A673 (cell line): ENCODE data around the gene TMEM92. TPM values are rescaled to one million over a fixed set of nuclear protein-coding genes. Genes with fewer than 3 reads are reported as not detected.

ENCODE experiments used
- BruUV-seq: library from RNA; stranded (reverse); fragments of 400-500 nt; replicated peaks from 2 replicates; lab custom pipeline; 2021; lab: Mats Ljungman, UMichigan
- CTCF ChIA-PET: fragments of 300-600 bp; sonication (Branson Sonifier 250); formaldehyde crosslinking; loops from one replicate; lab custom pipeline; 2022; ENCODE audit warnings: antibody characterized with exemption; lab: Charles Lee
- POLR2A ChIA-PET: fragments of 300-600 bp; sonication (Branson Sonifier 250); formaldehyde crosslinking; loops from one replicate; lab custom pipeline; 2022; ENCODE audit warnings: antibody characterized with exemption; ENCODE audit not compliant: low non-redundant PET; lab: Charles Lee
- DNase-seq: peaks from one replicate; pipeline ENCODE4 v3.0.0-alpha.2; 2015; ENCODE audit warnings: low spot score
- H3K27ac ChIP-seq: fragments of 200-600 bp; sonication (generic); 2 replicates; pipeline ENCODE4 v1.5.1; 2016; ENCODE audit warnings: mixed run types, low read depth, mild to moderate bottlenecking, mixed read lengths, antibody characterized with exemption, low read length; ENCODE audit not compliant: poor library complexity, severe bottlenecking
- H3K27me3 ChIP-seq: fragments of 200-600 bp; sonication (generic); replicated peaks from 2 replicates; pipeline ENCODE4 v1.6.1; 2017; ENCODE audit warnings: mixed run types, low read depth, mild to moderate bottlenecking, mixed read lengths, antibody characterized with exemption, low read length; ENCODE audit not compliant: insufficient read depth, poor library complexity
- H3K36me3 ChIP-seq: fragments of 200-600 bp; sonication (generic); 2 replicates; pipeline ENCODE4 v1.6.1; 2016; ENCODE audit warnings: mixed run types, mild to moderate bottlenecking, mixed read lengths, antibody characterized with exemption, low read length; ENCODE audit not compliant: insufficient read depth, poor library complexity, severe bottlenecking
- H3K4me1 ChIP-seq: fragments of 200-600 bp; sonication (generic); 2 replicates; pipeline ENCODE4 v1.6.1; 2017; ENCODE audit warnings: mixed run types, mild to moderate bottlenecking, mixed read lengths, antibody characterized with exemption, low read length; ENCODE audit not compliant: insufficient read depth, poor library complexity, severe bottlenecking
- H3K4me3 ChIP-seq: fragments of 200-600 bp; sonication (generic); 2 replicates; pipeline ENCODE4 v1.5.1; 2016; ENCODE audit warnings: low read depth, mixed run types, mild to moderate bottlenecking, mixed read lengths, low read length; ENCODE audit not compliant: poor library complexity, severe bottlenecking
- H3K9me3 ChIP-seq: fragments of 200-600 bp; sonication (generic); 2 replicates; pipeline ENCODE4 v1.6.1; 2016; ENCODE audit warnings: mixed run types, low read depth, mild to moderate bottlenecking, mixed read lengths, antibody characterized with exemption, low read length; ENCODE audit not compliant: poor library complexity, severe bottlenecking
- EZH2 ChIP-seq: fragments of 200-600 bp; sonication (generic); IDR thresholded peaks from 2 replicates; pipeline ENCODE4 v1.6.1; 2017; ENCODE audit warnings: borderline replicate concordance, low read depth, mild to moderate bottlenecking, mixed read lengths, antibody characterized with exemption, low read length; ENCODE audit not compliant: poor library complexity, severe bottlenecking
- intact Hi-C: fragments of 100-400 bp; cut with micrococcal nuclease; formaldehyde crosslinking; loops from one replicate; pipeline ENCODE4 v1.10.0; 2022; ENCODE audit not compliant: unreplicated experiment
- total RNA-seq: library from RNA; stranded (reverse); gene quantifications from 2 replicates; pipeline ENCODE4 v1.2.3, GENCODE V29; 2021
- TF ChIP-seq, protein P1 (sequence below): fragments of 300-800, 200-600 bp; sonication (generic); conservative IDR thresholded peaks from 2 replicates; pipeline ENCODE4 v1.5.1; 2017; ENCODE audit warnings: low read depth, mild to moderate bottlenecking, antibody characterized with exemption, low read length, moderate library complexity, mixed read lengths

TMEM92 gene
- total RNA-seq, 1 experiment from 2014 or later, result 0.19 TPM

DNA sequence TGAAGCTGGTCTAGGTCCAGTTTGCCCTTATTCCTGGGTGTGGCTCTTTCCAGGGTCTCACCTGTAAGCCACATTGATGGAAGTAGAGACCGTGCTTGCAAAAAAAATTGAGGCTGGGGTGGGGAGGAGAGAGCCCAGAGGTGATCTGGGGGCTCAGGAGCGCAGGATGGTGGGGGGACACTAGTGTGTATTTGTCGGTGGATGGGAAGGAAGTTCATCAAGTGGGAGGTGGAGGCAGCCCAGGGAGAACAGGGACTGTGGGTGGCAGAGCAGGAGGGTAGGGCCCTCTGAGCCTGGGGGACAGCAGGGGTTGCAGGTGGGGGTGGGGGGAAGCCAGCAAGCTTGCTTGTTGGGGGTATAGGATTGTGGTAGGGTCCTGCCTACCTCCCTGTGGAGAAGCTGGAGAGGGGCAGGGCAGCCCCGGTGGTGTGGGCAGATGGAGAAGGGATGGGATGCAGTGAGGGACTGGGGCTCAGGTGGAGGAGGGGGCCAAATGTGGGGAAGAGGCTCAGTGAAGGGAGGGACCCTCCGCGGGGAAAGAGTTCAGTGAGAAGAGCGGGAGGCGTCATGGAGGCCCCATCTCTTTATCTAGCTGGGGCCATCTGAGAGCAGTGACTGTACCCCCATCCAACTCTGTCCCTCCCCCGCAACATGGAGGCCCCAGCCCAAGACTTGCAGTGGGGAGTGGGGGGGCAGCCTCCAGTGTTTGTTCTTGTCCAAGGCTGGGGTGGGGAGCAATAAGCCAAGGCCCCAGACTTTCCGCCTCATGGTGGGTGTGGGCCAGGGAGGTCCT is 17.2 kb upstream of the TMEM92 start:
- Histone ChIP-seq H3K27ac (no peak overlapping the region), H3K36me3 (no peaks in the 10 kb centered on the region), H3K27me3 (no peaks in the 10 kb centered on the region), H3K4me3 (no peak overlapping the region), H3K9me3 (no peaks in the 10 kb centered on the region), H3K4me1 (no peaks in the 10 kb centered on the region)
- no peak for TF ChIP-seq EZH2
- TF ChIP-seq, protein P1, sequence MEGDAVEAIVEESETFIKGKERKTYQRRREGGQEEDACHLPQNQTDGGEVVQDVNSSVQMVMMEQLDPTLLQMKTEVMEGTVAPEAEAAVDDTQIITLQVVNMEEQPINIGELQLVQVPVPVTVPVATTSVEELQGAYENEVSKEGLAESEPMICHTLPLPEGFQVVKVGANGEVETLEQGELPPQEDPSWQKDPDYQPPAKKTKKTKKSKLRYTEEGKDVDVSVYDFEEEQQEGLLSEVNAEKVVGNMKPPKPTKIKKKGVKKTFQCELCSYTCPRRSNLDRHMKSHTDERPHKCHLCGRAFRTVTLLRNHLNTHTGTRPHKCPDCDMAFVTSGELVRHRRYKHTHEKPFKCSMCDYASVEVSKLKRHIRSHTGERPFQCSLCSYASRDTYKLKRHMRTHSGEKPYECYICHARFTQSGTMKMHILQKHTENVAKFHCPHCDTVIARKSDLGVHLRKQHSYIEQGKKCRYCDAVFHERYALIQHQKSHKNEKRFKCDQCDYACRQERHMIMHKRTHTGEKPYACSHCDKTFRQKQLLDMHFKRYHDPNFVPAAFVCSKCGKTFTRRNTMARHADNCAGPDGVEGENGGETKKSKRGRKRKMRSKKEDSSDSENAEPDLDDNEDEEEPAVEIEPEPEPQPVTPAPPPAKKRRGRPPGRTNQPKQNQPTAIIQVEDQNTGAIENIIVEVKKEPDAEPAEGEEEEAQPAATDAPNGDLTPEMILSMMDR, result no peak
- DNase-seq, result no peak
- intact Hi-C loops, result no loop called here
- ChIA-PET POLR2A (no interaction called here), CTCF (no interaction called here)
- no TSS peak for BruUV-seq

DNA sequence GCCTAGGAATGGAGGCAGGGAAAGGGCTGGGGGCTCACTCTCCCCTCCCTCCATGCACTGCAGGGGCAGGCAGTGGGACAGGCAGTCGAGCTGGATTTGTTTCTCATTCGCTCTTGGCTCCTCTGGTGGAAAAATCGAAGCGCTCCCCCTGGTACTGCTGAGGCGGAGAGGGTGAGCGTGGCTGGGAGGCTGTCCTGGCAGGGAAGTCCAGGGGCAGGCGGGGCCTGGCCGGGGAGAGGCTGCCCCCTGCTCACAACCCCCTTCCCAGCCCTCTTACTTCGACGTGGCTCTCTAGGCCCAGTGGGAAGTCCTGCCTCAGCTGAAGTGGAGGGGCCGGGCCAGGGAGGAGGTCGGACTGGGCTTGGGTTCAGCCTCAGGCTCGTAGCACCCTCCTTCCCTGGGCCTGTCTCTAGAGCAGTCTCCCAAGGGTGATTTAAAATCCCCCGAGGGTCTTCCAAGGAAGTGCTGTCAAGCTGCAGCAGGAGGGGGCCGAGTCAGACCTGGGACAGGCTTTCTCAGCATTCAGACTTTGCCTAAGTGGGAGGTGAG is 16.5 kb upstream of the TMEM92 start:
- DNase-seq, result no peak
- ChIA-PET POLR2A (no interaction called here), CTCF (no interaction called here)
- Histone ChIP-seq H3K4me1 (no peaks in the 10 kb centered on the region), H3K4me3 (no peak overlapping the region), H3K27me3 (no peaks in the 10 kb centered on the region), H3K36me3 (no peaks in the 10 kb centered on the region), H3K9me3 (no peaks in the 10 kb centered on the region), H3K27ac (no peak overlapping the region)
- TF ChIP-seq EZH2, result no peak
- TF ChIP-seq, protein P1, result no peak
- no TSS peak for BruUV-seq
- intact Hi-C loops, result no loop called here

DNA sequence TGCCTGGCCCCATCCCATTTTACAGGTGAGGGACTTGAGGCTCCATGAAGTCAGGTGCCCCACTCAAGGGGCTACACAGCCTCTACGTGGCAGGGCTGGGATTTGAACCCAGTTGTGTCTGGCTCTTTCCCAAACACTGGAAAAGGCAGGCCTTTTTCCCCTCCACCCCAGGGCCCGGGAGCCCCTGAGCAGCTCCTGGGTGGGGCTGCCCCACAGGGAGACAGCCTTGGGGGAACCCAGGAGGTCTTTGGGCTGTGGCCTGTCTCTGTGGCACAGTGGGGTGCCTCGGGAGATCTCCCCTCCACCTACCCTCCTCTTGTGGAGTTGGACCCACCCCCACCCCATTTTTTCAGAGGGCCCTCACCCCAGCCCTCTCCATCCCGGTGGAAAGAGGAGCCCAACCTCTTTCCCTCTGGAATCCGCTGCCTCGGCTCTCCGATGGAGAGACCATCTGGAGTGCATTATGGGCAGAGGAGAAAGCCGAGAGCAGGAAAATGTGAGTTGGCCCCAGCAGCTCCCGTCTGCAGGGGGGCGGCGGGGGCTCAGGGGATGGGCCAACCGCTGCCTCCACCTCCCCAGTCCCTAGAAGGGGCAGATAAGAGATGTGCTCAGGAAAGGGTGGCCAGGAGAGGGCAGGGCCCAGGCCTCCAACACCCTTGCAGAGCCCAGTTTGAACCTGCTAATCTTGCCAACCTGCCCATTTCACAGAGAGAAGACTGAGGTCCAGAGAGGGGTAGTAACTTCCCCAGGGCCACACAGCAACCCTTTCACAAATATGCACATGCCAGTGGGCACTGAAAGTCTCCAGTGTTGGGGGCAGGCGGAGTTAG is 15.4 kb upstream of the TMEM92 start:
- H3K4me3 ChIP-seq, result no peak overlapping the region
- BruUV-seq, result no TSS peak
- POLR2A ChIA-PET, result interaction anchor here (0.6 kb wide), 1 partner anchor 131 kb away, joined by 3 read pairs; no protein-coding TSS in a partner anchor
- no peaks in the 10 kb centered on the region for H3K27me3 ChIP-seq
- no peaks in the 10 kb centered on the region for H3K9me3 ChIP-seq
- intact Hi-C loops, result no loop called here
- H3K4me1 ChIP-seq, result no peaks in the 10 kb centered on the region
- H3K36me3 ChIP-seq, result no peaks in the 10 kb centered on the region
- H3K27ac ChIP-seq, result no peak overlapping the region
- no peak for DNase-seq
- CTCF ChIA-PET, result no interaction called here
- TF ChIP-seq, protein P1, result no peak
- no peak for TF ChIP-seq EZH2
